HG02642 (cell line): Measurements from ENCODE around the gene SIAH2.

Experiments
- ATAC-seq: cut with Tn5 transposase; IDR thresholded peaks from one replicate; pipeline ENCODE4 v1.9.1; 2021; ENCODE audit warnings: mild to moderate bottlenecking; ENCODE audit not compliant: unreplicated experiment, poor library complexity

The SIAH2 gene

DNA sequence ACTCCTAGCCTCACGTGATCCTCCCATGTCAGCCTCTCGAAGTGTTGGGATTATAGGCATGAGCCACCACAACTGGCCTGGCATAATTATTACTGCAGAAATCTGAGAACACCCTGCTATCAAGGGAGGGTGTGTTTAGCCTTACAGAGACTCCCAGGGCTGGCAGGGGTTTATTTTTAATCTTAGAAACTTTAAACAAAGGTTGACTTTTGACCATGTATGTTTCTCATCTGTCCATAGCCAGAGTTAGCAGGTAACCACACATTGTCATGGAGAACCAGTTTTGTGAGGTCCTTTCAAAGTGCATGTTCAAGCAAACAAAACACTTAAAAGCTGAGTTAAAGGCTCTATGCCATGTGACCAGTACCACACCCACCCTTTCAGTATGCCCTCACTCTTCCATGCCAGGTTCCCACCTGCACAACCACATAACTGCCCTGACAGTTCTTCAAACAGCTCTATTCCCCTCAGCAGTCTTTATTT lies 11.1 kb downstream of the SIAH2 start:
- ATAC-seq = no peak

DNA sequence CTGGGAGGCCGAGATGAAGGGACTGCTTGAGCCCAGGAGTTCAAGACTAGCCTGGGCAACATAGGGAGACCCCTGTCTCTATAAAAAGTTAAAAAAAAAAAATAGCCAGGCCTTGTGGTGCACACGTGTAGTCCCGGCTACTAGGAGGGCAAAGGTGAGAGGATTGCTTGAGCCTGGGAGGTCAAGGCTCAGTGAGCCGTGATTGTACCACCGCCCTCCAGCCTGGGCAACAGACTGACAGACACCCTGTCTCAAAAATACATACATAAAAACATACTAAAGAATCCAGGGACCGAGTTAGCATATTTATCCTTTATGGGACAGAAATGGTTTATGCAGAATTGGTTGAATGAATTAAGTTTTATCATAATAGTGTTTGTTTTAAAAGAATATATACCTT lies 13.7 kb downstream of the SIAH2 start:
- ATAC-seq = no peak

DNA sequence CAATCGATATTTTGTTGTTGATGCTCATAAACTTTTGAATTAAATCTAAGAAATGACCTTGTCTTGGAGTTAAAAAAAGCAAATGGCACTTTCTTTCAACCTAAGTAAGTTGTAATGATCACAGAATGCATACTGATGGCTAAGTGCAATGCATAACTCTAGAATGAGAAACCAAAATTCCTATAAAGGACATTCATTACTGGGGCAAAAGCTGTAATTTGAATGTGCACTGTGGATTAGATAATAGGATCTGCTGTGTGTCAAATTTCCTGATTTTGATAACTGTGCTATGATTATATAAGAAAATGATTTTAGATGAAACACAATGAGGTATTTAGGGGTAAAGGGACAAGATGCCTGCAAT lies 14.3 kb downstream of the SIAH2 start:
- no peak for ATAC-seq

DNA sequence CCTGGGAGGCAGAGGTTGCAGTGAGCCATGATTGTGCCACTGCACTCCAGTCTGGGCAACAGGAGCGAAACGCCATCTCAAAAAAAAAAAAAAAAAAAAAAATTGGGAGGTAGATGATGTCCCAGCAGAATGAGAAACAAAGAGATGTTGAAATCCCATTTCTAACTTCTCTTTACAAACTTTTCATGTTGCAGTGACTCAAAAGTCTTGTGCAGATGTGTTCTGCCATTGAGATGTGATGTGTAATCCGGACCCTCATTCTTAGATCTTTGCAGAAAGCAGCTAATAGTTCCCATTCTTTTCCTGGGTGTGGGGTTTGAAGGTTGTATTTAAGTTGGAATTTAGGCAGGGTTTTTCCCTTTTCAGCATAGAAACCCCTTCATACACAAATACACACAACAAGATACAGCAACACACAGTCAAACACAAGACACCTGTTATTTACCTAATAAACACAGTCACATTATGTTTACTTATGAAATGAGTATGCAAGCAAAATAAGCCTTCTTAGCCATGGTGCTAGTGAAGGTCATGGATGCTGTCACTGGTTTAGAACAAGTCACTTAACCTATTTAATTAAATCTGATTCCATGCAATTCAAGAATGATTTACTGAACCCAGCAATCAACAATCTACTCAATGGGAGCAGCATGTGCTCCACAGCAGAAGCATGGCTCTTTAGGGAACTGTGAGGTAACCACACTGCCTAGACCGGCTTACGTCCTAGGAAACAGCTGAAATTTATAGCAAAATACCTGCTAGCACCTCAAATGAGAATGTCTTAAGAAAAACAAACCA lies 14.9 kb downstream of the SIAH2 start:
- no peak for ATAC-seq

DNA sequence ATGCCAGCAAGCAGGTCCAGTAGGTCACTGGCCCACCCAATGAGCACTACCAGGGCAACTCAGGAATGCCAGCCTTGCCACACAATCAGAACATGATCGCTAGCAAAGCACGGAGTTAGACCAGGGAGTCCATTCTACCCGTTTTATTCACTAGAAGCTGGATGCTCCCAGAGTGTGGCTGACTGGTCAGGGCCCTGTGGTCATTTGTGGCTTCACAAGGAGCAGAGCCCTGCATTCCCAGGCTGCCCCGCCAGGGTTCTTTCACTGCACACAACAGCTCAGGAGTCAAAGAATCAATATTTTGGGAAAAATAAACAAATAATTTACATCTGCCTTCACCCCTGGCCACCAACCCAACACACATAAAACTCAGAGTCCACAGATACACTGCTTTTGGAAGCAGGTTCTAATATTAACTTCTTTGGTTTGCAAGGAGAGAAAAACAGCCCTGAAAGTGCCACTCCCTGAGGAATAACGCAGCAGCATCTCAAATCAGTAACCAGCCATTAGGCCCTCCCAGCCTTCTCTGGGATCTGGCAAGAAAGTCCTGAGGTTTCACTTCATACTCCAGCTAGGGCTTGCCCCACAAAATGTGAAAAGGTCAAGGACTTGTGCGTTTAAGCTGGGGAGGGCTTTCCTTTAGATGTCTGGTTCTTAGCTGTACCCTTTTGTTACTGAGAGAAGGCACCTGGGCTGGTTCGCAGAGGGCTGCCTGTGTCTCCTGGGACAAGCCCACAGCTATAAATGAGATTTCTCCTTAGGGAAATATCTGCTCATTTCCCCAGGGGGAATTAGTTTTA lies 16.0 kb downstream of the SIAH2 start:
- ATAC-seq = no peak

DNA sequence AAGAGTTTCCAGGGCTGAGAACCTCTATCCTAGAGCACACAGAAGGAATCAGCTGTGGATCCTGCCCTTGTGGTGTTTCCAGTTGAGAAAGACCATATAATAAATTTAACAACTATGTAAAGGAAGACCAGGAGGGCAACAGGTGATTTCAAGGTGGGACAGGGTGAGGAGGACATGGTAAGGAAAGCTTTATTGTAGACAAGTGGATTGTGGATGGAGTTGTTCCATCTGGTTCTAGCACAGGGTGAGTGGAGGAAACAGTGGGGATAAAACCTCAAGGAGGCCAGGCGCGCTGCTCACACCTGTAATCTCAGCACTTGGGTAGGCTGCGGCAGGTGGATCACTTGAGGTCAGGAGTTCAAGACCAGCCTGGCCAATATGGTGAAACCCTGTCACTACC lies 17.1 kb downstream of the SIAH2 start:
- no peak for ATAC-seq

DNA sequence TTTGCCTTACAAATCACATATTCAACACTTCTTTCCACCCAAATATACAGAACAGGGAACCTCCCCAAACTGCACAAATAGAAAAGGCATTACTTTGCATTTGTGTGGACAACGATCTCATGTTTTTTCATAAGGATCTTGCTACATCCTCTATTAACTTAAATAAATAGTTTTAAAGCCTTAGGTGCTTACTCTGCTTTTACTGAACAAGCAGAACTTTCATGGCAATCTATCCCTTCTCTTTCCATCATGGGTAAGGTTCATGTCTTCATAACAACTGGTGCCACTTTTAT lies 18.1 kb downstream of the SIAH2 start:
- no peak for ATAC-seq

DNA sequence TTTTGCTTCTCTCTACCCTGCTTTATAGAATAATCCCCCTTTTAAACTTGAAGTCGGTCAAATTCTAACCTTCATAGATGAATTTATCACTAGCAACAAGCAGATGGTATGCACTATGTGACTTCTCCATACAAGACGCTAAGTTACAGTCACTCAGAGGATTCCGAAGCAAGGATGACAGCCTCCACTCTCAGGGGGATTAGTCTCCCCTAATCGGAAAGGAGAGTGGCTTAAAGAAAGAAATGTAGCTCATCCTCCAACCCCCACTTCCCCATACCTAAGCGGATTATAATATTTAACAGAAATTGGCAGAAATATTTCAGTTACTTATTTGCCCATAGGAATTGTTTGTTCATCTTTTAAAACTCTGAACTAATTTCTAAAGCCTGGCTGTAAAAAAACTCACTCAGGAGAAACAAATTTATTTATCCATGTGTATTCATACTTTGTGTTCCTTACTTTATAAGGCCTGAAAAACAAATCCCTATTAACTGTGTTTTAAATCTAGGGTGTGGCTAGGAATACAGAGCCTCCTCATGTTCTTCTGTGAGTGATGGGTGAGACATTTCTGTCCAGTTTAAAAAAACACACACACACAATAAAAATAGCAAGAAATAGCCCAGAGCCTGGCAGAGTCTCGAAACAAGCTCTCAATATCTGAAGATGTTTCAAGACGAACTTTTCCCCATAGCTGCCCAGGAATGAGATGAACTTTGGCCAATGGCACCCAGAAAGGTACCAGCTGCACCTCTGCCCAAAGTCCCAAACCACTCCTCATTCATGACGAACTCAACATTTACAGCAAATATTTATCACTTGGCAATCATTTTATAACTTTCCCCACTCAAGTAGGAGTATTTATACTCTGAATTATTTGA lies 18.7 kb downstream of the SIAH2 start:
- ATAC-seq = no peak

DNA sequence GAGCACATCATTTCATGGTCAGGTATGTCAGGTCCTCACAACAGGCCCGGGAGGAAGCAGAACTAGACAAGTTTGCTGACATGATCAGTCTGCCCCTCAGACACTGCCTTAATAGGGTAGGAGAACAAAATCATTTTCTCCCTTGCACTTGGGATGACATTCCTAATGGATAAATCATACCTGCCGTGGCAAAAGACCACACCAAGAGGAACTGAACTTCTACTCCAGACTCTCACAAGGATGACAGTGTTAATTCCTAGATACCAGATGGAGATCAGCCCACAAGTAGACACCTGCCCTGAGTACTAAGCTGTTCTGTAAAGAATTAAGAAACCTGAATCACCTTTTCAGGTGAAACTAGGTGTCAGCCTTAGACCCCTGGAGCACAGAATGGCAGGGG lies 19.5 kb downstream of the SIAH2 start:
- no peak for ATAC-seq

DNA sequence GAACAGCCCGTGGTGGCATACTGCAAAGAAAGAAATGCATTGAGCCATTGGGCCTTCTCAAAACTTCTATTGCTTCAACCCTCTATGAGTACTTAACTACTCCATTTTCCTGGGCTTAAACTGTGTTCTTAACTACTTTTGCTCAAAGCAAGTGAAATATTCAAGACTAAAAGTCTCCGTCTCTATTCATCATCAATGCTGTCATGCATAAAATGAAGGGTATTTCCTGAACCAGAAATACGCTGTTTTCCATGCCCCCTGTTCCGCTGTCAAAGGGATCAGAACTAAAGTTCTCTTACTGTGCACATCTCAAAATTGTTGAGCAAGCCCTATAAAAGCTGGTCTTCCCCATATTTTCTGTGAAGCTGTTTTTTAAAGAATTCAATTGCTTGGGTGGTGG lies 20.3 kb downstream of the SIAH2 start:
- no peak for ATAC-seq

DNA sequence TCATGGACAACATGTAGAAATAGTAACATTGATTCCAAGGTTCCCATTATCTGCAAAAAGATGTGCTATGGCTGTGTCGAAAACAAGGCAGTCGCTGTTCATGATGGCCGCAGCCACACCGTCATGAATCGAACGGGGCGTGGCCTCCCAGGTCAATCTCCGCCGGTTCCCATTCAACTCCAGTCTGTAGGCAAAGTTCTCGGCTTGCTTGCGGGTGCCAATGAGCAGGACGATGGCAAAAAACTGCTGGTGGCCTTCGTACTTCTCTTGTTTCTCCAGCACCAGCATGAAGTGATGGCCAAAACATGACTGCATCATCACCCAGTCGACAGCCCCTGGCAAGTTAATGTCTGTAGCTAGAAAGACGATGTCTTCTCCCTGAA lies 20.8 kb downstream of the SIAH2 start:
- no peak for ATAC-seq

DNA sequence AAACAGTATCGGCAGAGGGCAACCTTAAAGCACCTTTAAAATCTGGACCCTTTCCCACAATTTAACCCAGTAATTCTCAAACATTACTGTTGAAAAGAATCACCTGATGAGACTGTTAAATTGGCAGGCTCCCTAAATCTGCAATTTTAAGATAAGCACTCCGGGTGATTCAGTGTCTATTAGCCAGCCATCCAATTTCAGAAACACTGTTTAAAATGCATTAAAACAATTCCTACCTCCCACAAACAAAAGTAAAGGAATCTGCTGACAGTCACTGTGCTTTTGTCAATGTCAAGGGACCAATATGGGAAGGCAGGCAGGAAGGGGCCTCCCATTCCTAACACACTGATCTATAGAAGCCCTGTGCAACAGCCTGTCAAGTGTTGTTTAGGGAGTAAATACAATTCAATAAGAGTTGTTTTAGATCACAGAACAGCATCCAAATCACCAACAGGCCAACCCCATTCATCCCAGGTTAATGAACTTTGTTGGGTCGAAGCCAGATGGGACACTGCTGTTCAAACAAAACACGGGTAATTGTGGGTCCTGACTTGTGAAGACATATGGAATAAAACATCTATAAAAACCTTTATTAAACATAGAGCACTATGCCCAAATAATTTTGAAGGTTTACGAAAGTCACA lies 21.4 kb downstream of the SIAH2 start:
- no peak for ATAC-seq

DNA sequence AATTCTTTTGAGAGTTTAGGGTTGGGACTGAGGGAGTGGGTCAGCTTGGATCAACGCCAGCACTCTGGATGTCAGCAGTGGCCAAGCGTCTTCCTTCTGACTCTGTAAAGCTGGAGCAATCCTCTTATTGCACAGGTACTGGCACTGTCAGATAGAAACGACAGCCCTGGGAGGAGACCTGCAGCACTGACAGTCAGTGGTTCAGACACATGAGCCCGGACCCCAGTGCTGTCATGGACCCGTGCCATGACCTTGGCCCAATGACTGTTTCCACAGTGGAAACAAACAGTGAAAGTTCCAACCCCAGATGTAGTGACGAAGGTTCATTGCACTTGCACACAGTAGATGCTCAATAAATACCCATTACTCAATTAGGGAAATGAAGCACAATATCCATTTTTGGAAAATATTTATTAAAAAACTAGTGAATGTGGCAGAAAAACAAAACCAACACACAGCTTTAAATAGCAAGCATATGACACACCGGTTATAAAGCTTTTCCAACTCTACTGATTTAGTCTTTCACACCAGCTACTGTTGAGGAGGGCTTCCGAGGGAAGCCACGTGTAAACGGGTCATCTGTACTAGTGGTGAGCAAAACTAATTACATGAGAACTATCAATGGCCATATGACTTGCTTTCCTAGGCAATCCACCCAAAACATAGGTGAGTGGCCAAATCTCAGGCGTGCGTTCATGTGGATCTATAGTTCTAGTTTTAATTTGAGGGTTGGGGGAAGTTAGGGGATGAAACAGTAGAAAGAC lies 22.1 kb downstream of the SIAH2 start:
- no peak for ATAC-seq

DNA sequence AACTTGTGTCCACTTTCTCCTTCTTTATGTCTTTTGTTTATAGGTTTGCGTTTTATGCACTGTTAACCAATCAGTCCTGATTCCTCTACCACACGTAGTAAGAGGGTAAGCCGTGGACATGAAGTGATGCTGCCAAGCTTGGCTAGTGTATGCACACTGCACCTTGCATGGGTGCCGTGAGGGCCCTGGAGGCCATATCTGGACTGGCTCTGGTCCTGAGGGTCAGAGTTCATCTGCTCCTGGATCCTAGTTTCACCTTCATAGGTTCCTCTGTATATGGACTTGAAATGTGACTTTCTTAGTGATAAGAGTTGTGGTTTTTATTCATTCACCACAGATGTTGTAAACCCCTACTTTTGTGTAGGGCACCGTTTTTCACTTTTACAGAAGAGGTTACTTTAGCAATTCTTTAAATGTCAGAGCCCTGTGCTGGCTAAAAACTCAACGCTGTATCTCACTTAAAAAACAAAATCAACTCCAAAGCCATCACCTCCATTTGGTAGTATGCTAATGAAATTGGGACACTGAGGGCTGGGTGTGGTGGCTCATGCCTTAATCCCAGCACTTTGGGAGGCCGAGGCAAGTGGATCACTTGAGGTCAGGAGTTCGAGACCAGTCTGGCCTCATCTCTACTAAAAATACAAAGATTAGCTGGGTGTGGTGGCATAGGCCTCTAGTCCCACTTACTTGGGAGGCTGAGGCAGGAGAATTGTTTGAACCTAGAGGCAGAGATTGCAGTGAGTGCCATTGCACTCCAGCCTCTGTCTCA lies 22.9 kb downstream of the SIAH2 start:
- ATAC-seq = no peak

DNA sequence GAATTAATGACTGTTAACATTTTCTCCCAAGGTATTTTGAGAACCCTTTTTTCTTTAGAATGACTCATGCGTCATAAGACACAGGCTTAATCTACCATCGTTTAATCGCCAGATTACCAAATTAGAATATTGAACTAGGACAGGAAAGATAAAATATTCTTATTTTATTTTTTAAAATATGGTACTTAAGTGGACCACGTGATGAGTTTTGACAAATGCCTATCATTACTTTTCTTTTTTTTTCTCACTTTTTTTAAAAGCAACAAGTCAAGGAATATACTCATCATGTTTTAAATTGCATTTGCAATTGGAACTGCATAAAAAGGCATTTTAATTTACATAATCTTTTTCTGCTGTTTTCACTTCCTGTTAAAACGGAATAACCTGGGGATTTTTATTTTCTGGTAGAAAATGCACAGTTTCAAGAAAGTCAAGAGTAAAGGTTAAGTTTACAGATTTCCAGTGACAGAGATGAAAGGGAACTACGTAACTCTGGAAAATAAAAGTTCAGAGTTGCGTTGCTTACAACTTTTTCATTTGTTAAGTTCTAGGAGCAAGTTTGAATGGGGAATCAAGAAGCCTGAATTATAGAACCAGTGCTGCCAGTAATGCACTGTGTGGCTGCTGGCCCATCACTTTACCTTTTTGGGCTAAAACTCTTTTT lies 23.6 kb downstream of the SIAH2 start:
- ATAC-seq = no peak

DNA sequence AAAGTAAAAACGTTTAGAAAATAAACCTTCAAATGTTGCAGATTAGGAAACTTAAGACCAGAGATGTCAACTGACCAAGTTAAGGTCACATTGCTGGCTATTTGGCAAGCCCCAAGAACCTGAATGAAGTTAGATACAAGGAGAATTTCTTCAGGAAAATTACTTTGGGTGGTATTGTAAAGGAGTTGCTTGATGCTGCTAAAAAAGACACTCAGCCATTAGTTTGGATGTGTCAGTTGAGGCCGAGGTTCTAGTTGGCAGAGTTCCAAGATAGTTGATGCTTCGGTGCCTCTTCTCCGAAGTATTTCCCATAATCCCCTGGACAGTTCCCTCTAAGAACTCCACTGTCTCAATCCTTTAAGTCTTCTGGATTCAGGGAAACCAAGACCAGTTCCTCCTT lies 24.3 kb downstream of the SIAH2 start:
- ATAC-seq = no peak

DNA sequence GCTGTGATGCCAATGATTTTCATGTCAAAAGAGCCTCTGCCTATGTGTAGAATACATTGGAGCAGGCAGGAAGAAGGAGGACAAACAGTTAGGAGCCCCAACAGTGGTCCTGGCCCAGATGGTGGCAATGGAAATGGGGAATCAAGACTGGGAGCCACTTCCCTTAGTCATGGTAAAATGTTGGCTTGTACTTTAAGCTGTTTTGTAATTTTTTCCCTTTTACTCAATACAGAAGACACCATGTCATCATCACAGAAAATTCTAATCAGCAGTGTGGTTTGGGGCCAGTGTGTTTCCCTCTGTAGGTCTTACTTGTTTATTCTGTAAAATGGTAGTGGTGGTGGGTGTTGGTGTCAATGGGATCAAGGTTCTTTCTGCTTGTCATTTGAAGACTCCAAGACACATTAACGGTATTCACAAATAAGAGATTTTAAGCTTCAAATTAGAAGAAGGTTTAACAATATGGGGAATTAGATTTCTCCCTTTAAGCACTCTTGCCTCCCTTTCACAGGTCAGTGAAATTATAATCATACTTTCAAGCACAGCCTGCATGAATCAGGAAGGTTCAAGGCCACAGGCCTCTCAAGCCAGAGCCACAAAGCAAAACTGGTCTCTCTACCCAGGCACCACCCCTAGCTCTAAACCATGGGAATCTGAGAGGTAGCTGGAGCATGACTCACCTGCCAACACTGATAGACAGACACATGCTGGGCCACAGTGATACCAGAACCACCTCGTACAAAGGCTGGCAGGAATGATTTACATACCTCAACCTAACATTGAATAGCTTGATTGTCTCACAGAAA lies 24.9 kb downstream of the SIAH2 start:
- peak; percentile 49 for ATAC-seq
